Activated B cell treated with CpG ODN at 0.5 μM for 24 hours (primary cell): ENCODE measurements around the gene RAB23. TPM values are rescaled to one million over a fixed set of nuclear protein-coding genes. Genes with fewer than 3 reads are reported as not detected.

Experiments used
- ATAC-seq: fragments of 200-7000 bp; cut with Tn5 transposase; one replicate; pipeline ENCODE4 v1.10.0; 2021; ENCODE audit warnings: low read depth, mild to moderate bottlenecking, moderate library complexity
- CTCF ChIA-PET: fragments of 350-600 bp; sonication (Branson Sonifier 250); formaldehyde crosslinking; loops from one replicate; lab custom pipeline; 2021; ENCODE audit warnings: antibody characterized with exemption; lab: Charles Lee
- POLR2A ChIA-PET: fragments of 350-600 bp; sonication (Branson Sonifier 250); formaldehyde crosslinking; loops from one replicate; lab custom pipeline; 2021; ENCODE audit warnings: antibody characterized with exemption; lab: Charles Lee
- DNase-seq: peaks from one replicate; pipeline ENCODE4 v3.0.0; 2022
- H3K27ac Mint-ChIP-seq: one replicate; pipeline ENCODE4 v1.8.0; 2020; ENCODE audit warnings: mixed read lengths
- H3K27me3 Mint-ChIP-seq: one replicate; pipeline ENCODE4 v1.8.0; 2021; ENCODE audit warnings: mixed read lengths
- H3K36me3 Mint-ChIP-seq: one replicate; pipeline ENCODE4 v1.8.0; 2021; ENCODE audit warnings: low read depth, mixed read lengths
- H3K4me1 Mint-ChIP-seq: one replicate; pipeline ENCODE4 v1.8.0; 2021; ENCODE audit warnings: mixed read lengths
- H3K4me3 Mint-ChIP-seq: one replicate; pipeline ENCODE4 v1.8.0; 2020; ENCODE audit warnings: mild to moderate bottlenecking, mixed read lengths
- H3K9me3 Mint-ChIP-seq: one replicate; pipeline ENCODE4 v1.8.0; 2020; ENCODE audit warnings: mixed read lengths
- intact Hi-C: fragments of 100-400 bp; cut with micrococcal nuclease; formaldehyde crosslinking; loops from one replicate; pipeline ENCODE4 v1.15.1; 2024
- total RNA-seq: library from RNA; stranded (reverse); gene quantifications from 2 replicates; pipeline ENCODE4 v1.2.3, GENCODE V29; 2022
- TF ChIP-seq, protein P1 (sequence below): fragments of 200-600 bp; IDR thresholded peaks from one replicate; pipeline ENCODE4 v1.8.0; 2022; ENCODE audit warnings: antibody characterized with exemption, mild to moderate bottlenecking

The RAB23 gene
- total RNA-seq, 1 donor from 2014 or later, result 0.49 TPM

DNA sequence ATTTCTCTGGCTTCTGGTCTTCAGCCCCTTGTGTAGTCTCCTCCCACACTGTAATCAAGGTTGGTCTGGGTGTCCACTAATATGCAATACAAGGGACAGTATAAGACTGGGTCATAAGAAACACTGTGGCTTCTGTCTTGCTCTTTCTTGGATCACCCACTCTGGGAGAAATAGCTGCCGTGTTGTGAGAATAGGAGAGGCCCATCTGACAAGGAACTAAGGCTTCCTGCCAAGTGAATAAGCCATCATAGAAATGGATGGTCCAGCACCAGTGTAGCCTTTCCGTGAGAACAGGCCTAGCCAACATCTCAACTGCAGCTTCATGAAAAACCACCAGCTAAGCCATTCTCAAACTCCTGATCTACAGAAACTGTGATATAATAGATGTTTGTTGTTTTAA is 26.6 kb downstream of the RAB23 start:
- ATAC-seq (no peak), DNase-seq (no peak)
- no peak overlapping the region for H3K4me3 Mint-ChIP-seq
- no peaks in the 10 kb centered on the region for H3K4me1 Mint-ChIP-seq
- no peaks in the 10 kb centered on the region for H3K27me3 Mint-ChIP-seq
- peaks cover 1% of the 10 kb centered on the region for H3K36me3 Mint-ChIP-seq
- H3K9me3 Mint-ChIP-seq, result no peaks in the 10 kb centered on the region
- TF ChIP-seq, protein P1, sequence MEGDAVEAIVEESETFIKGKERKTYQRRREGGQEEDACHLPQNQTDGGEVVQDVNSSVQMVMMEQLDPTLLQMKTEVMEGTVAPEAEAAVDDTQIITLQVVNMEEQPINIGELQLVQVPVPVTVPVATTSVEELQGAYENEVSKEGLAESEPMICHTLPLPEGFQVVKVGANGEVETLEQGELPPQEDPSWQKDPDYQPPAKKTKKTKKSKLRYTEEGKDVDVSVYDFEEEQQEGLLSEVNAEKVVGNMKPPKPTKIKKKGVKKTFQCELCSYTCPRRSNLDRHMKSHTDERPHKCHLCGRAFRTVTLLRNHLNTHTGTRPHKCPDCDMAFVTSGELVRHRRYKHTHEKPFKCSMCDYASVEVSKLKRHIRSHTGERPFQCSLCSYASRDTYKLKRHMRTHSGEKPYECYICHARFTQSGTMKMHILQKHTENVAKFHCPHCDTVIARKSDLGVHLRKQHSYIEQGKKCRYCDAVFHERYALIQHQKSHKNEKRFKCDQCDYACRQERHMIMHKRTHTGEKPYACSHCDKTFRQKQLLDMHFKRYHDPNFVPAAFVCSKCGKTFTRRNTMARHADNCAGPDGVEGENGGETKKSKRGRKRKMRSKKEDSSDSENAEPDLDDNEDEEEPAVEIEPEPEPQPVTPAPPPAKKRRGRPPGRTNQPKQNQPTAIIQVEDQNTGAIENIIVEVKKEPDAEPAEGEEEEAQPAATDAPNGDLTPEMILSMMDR, result no peak
- POLR2A ChIA-PET, result no interaction called here
- CTCF ChIA-PET, result no interaction called here
- intact Hi-C loops, result no loop called here
- H3K27ac Mint-ChIP-seq, result no peak overlapping the region

DNA sequence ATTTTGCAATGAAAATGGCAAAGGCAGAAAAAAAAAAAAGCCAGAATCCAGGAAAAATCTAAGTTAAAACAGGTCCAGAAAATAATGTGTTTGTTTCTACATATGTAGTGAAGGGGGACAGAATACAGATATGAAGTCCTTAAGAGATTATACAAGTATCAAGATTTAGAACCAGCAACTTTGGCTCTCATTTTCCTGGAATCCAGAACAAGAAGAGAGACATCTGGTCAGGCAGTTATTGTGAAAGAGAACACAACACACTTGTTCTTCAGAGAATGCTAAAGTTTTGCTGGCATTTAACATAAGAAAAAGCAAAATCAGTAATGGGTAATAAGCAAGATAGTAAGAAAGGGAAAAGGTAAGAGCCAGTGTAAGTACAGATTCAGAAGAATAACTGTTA is 28.9 kb downstream of the RAB23 start:
- Mint-ChIP-seq H3K4me3 (no peak overlapping the region), H3K36me3 (peaks cover 1% of the 10 kb centered on the region), H3K4me1 (no peaks in the 10 kb centered on the region), H3K9me3 (no peaks in the 10 kb centered on the region), H3K27me3 (no peaks in the 10 kb centered on the region), H3K27ac (no peak overlapping the region)
- TF ChIP-seq, protein P1, result no peak
- DNase-seq, result no peak
- intact Hi-C loops, result no loop called here
- ChIA-PET POLR2A (no interaction called here), CTCF (no interaction called here)
- no peak for ATAC-seq

DNA sequence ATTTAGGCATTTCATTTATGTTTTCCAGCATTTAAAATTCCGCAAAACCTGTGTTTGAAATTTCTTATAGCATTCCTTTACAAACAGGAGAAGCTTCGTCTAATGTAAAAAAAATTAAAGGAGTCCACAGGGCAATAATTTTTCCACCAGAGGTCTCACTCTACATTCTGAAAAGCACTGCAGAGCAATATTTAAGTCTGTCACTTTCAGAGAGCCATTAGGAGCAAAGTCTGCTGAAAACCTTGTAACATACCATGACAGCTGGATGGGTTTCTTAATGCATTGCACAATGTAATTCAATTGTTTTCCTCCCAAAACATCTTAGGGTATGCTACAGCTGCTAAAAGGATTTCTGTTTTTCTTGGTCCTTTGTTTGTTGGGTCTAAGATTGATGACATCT is 32.0 kb downstream of the RAB23 start:
- intact Hi-C loops, result no loop called here
- no peak for ATAC-seq
- ChIA-PET CTCF (interaction anchor here (0.6 kb wide), 1 partner anchor 23 kb away, joined by 3 read pairs; no protein-coding TSS in a partner anchor), POLR2A (no interaction called here)
- Mint-ChIP-seq H3K4me3 (no peak overlapping the region), H3K9me3 (no peaks in the 10 kb centered on the region), H3K4me1 (no peaks in the 10 kb centered on the region), H3K36me3 (peaks cover 10% of the 10 kb centered on the region), H3K27me3 (no peaks in the 10 kb centered on the region), H3K27ac (no peak overlapping the region)
- TF ChIP-seq, protein P1, result no peak
- no peak for DNase-seq

DNA sequence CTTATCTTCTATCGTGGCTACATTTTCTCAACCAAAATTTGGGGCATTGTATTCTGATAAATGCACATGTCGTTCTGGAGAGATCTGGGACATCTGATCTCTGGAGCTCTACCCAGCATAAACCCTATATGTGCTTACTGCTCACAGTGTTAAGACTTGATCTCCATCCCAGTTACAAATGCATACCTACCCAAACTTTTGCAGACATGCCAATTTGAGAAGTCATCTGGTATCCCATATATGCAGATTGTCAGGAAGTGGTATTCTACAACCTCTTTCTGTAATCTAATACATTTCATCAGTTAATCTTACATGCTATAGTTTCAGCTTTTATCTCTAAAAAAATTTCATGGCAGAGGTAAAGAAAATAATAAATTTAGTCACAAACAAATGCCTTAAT is 38.8 kb downstream of the RAB23 start:
- intact Hi-C loops, result no loop called here
- ChIA-PET POLR2A (no interaction called here), CTCF (no interaction called here)
- no peak overlapping the region for H3K27ac Mint-ChIP-seq
- no peak overlapping the region for H3K4me3 Mint-ChIP-seq
- ATAC-seq (no peak), DNase-seq (no peak)
- no peaks in the 10 kb centered on the region for H3K9me3 Mint-ChIP-seq
- H3K4me1 Mint-ChIP-seq, result no peaks in the 10 kb centered on the region
- H3K36me3 Mint-ChIP-seq, result peaks cover 37% of the 10 kb centered on the region
- TF ChIP-seq, protein P1, result no peak
- no peaks in the 10 kb centered on the region for H3K27me3 Mint-ChIP-seq

DNA sequence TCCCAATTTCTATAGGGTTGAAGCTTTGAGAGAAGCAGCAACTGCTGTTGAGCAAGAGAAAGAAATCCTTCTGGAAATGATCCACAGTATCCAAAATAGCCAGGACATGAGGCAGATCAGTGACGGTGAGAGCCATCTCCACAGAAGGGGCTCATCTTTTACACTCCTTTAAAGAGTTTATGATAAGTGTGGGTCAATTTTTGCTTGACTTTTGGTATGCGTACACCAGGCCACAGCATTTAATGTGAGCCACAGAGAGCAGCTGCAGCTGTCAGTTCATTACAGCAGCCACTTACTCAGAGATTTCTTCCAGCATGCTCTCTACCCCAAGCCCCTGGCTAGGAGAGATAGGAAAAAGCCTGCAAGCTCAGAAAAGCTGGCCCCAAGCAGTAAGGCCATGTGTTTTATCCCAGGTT is 40.1 kb downstream of the RAB23 start:
- DNase-seq, result no peak
- TF ChIP-seq, protein P1, result no peak
- ChIA-PET CTCF (no interaction called here), POLR2A (no interaction called here)
- no peak overlapping the region for H3K4me3 Mint-ChIP-seq
- H3K36me3 Mint-ChIP-seq, result peaks cover 37% of the 10 kb centered on the region
- no peaks in the 10 kb centered on the region for H3K27me3 Mint-ChIP-seq
- H3K9me3 Mint-ChIP-seq, result no peaks in the 10 kb centered on the region
- ATAC-seq, result no peak
- no peaks in the 10 kb centered on the region for H3K4me1 Mint-ChIP-seq
- no peak overlapping the region for H3K27ac Mint-ChIP-seq
- intact Hi-C loops, result no loop called here
